Panc1 (cell line): ENCODE results near the gene CTNNA1. TPM values are rescaled to one million over a fixed set of nuclear protein-coding genes. Genes with fewer than 3 reads are reported as not detected.

ENCODE experiments used
- ATAC-seq: fragments of 200-7000 bp; cut with Tn5 transposase; 2 replicates; pipeline ENCODE4 v1.9.1; 2020; ENCODE audit warnings: mild to moderate bottlenecking, moderate library complexity
- BruUV-seq: library from RNA; stranded (reverse); fragments of 400-500 nt; replicated peaks from 2 replicates; lab custom pipeline; 2021; lab: Mats Ljungman, UMichigan
- CTCF ChIA-PET: fragments of 300-600 bp; sonication (Branson Sonifier 250); formaldehyde crosslinking; loops from one replicate; lab custom pipeline; 2022; ENCODE audit warnings: antibody characterized with exemption; lab: Charles Lee
- POLR2A ChIA-PET: fragments of 300-600 bp; sonication (Branson Sonifier 250); formaldehyde crosslinking; loops from one replicate; lab custom pipeline; 2022; ENCODE audit warnings: antibody characterized with exemption; lab: Charles Lee
- DNase-seq: peaks from one replicate; pipeline ENCODE4 v3.0.0-alpha.2; 2010; ENCODE audit warnings: low read depth, low spot score
- H3K27ac ChIP-seq: 2 replicates; pipeline ENCODE4 v1.5.1; 2011; ENCODE audit warnings: mild to moderate bottlenecking, low read length, inconsistent platforms
- H3K27me3 ChIP-seq: fragments of 200-500 bp; sonication (Bioruptor generic); 2 replicates; pipeline ENCODE4 v1.6.0; 2014; ENCODE audit warnings: low read length, inconsistent platforms; ENCODE audit not compliant: control insufficient read depth, insufficient read depth
- H3K36me3 ChIP-seq: fragments of 200-500 bp; sonication (Bioruptor generic); 2 replicates; pipeline ENCODE4 v1.5.1; 2014; ENCODE audit warnings: inconsistent platforms, mild to moderate bottlenecking, low read length, moderate library complexity; ENCODE audit not compliant: control insufficient read depth, insufficient read depth
- H3K4me1 ChIP-seq: 2 replicates; pipeline ENCODE4 v1.5.1; 2011; ENCODE audit warnings: inconsistent platforms, mild to moderate bottlenecking, low read length, moderate library complexity; ENCODE audit not compliant: control insufficient read depth, insufficient read depth
- H3K4me3 ChIP-seq, 2 experiments: 2 replicates each; pipeline ENCODE4 v1.5.1; 2011 to 2012; ENCODE audit warnings: low read depth in 2 of 2, low read length in 2 of 2, mild to moderate bottlenecking in 2 of 2, inconsistent platforms in 1 of 2, moderate library complexity in 1 of 2
- H3K9me3 ChIP-seq: fragments of 200-500 bp; sonication (Bioruptor generic); 2 replicates; pipeline ENCODE4 v1.5.1; 2014; ENCODE audit warnings: low read depth, mild to moderate bottlenecking, inconsistent platforms, low read length, moderate library complexity; ENCODE audit not compliant: control insufficient read depth, insufficient read depth
- CTCF ChIP-seq: fragments of 450-650 bp; IDR thresholded peaks from 2 replicates; pipeline ENCODE4 v1.5.1; 2017; ENCODE audit warnings: mild to moderate bottlenecking
- POLR2AphosphoS5 ChIP-seq: IDR thresholded peaks from 2 replicates; pipeline ENCODE4 v1.6.1; 2012; ENCODE audit warnings: mild to moderate bottlenecking, low read depth, low read length, moderate library complexity
- REST ChIP-seq, 2 experiments: IDR thresholded peaks; 2 replicates each; pipeline ENCODE4 v1.6.1; 2011 to 2012; ENCODE audit warnings: low read depth in 2 of 2, control low read depth in 1 of 2, low read length in 1 of 2, mild to moderate bottlenecking in 1 of 2, moderate library complexity in 1 of 2; ENCODE audit not compliant: insufficient read depth in 1 of 2
- SIN3A ChIP-seq: IDR thresholded peaks from 2 replicates; pipeline ENCODE4 v1.6.1; 2012; ENCODE audit warnings: low read depth, mild to moderate bottlenecking, low read length, moderate library complexity, borderline replicate concordance; ENCODE audit not compliant: insufficient read depth
- TCF7L2 ChIP-seq: IDR thresholded peaks from 2 replicates; pipeline ENCODE4 v1.6.1; 2011; ENCODE audit warnings: mild to moderate bottlenecking, low read depth, low read length, inconsistent platforms
- in situ Hi-C: cut with HindIII; loops from 2 replicates; pipeline ENCODE4 v1.10.0; 2016; ENCODE audit warnings: low sequenced_read_pairs, low pct_unique_long_range_greater_than_20kb
- intact Hi-C: fragments of 100-400 bp; cut with micrococcal nuclease; formaldehyde crosslinking; loops from one replicate; pipeline ENCODE4 v1.10.0; 2022; ENCODE audit not compliant: unreplicated experiment
- total RNA-seq: library from RNA; stranded (reverse); gene quantifications from one replicate; pipeline ENCODE4 v1.2.1, GENCODE V29; 2021; ENCODE audit not compliant: unreplicated experiment

CTNNA1 gene
- total RNA-seq, 1 experiment from 2014 or later, result 298 TPM

DNA sequence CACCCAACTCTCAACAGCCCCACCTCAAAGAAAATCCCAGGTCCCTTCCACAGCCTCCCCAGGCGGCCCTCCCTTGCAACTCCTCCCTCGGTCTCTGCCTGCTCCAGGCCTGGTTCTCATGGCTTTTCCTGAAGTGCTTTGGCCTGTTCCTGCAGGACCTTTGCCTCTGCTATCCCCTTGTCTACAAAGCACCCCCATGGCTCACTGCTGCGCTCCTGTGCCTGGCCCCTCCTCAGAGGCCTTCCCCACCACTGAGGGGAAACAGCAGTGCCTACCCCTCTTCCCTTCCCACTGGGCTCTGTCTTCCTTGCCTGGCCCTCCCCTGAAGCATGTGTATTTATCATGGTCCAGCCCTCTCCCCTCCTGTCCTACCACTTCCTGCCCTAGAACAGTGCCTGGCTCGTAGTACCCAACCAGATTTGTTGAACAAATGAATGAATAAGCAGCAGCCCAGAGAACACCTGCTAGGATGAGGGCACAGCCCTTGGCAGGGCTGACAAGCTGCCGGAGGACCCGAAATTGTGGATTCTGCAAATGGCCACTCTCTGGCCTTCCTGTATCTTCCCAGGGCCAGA is 190.5 kb downstream of the CTNNA1 start:
- in situ Hi-C loops (no loop called here), intact Hi-C loops (no loop called here)
- no peaks in the 10 kb centered on the region for H3K4me1 ChIP-seq
- no peaks in the 10 kb centered on the region for H3K9me3 ChIP-seq
- CTCF ChIA-PET, result no interaction called here
- H3K4me3 ChIP-seq, result no peak overlapping the region
- no peaks in the 10 kb centered on the region for H3K36me3 ChIP-seq
- no TSS peak for BruUV-seq
- TF ChIP-seq TCF7L2, result no peak
- no peak for TF ChIP-seq CTCF
- TF ChIP-seq POLR2AphosphoS5, result no peak
- no peak for TF ChIP-seq SIN3A
- no peak for TF ChIP-seq REST (IDR thresholded peaks at IDR 0.05; ENCODE audit: insufficient read depth in 1 of 2, low read depth in 2 of 2, low read length in 1 of 2)
- H3K27me3 ChIP-seq, result no peaks in the 10 kb centered on the region
- no peak overlapping the region for H3K27ac ChIP-seq
- DNase-seq, result no peak
- no peak for ATAC-seq
- POLR2A ChIA-PET, result no interaction called here

GRCh38 chr5:138944527-138945322 is 191.5 kb downstream of the CTNNA1 start:
- no peaks in the 10 kb centered on the region for H3K27me3 ChIP-seq
- no peaks in the 10 kb centered on the region for H3K9me3 ChIP-seq
- ATAC-seq (0 out of 2 replicates have a peak, but pooled peaks have one; percentile 26), DNase-seq (no peak)
- no peak overlapping the region for H3K4me3 ChIP-seq
- ChIA-PET CTCF (no interaction called here), POLR2A (no interaction called here)
- in situ Hi-C loops (no loop called here), intact Hi-C loops (no loop called here)
- BruUV-seq, result no TSS peak
- H3K4me1 ChIP-seq, result no peaks in the 10 kb centered on the region
- H3K27ac ChIP-seq, result no peak overlapping the region
- no peak for TF ChIP-seq POLR2AphosphoS5
- TF ChIP-seq REST (IDR thresholded peaks at IDR 0.05; ENCODE audit: insufficient read depth in 1 of 2, low read depth in 2 of 2, low read length in 1 of 2), result no peak
- no peak for TF ChIP-seq SIN3A
- no peak for TF ChIP-seq CTCF
- no peak for TF ChIP-seq TCF7L2
- no peaks in the 10 kb centered on the region for H3K36me3 ChIP-seq
